PC-3 (cell line): ENCODE results near the gene STRN3. TPM values are rescaled to one million over a fixed set of nuclear protein-coding genes. Genes with fewer than 3 reads are reported as not detected.

Experiments used
- ATAC-seq: fragments of 200-7000 bp; cut with Tn5 transposase; 2 replicates; pipeline ENCODE4 v1.9.1; 2020; ENCODE audit warnings: mild to moderate bottlenecking, moderate library complexity
- BruUV-seq: library from RNA; stranded (reverse); fragments of 400-500 nt; replicated peaks from 2 replicates; lab custom pipeline; 2021; lab: Mats Ljungman, UMichigan
- CTCF ChIA-PET: fragments of 300-600 bp; sonication (Branson Sonifier 250); formaldehyde crosslinking; loops from one replicate; lab custom pipeline; 2022; ENCODE audit warnings: antibody characterized with exemption; lab: Charles Lee
- POLR2A ChIA-PET: fragments of 300-600 bp; sonication (Branson Sonifier 250); formaldehyde crosslinking; loops from one replicate; lab custom pipeline; 2022; ENCODE audit warnings: antibody characterized with exemption; ENCODE audit not compliant: unreplicated experiment; lab: Charles Lee
- DNase-seq: peaks from one replicate; pipeline ENCODE4 v3.0.0-alpha.2; 2015
- H2AFZ ChIP-seq: fragments of 300-600 bp; sonication (generic); 2 replicates; pipeline ENCODE4 v1.6.0; 2016; ENCODE audit warnings: antibody characterized with exemption, low read length
- H3F3A ChIP-seq: fragments of 300-600 bp; sonication (generic); one replicate; pipeline ENCODE4 v1.6.0; 2017; ENCODE audit warnings: antibody characterized with exemption, low read length, control low read depth, mild to moderate bottlenecking; ENCODE audit not compliant: unreplicated experiment
- H3K27ac ChIP-seq: fragments of 300-600 bp; sonication (generic); 2 replicates; pipeline ENCODE4 v1.5.1; 2016; ENCODE audit warnings: mild to moderate bottlenecking, low read length
- H3K27me3 ChIP-seq: fragments of 300-600 bp; sonication (generic); 2 replicates; pipeline ENCODE4 v1.6.1; 2016; ENCODE audit warnings: low read length, mixed read lengths
- H3K36me3 ChIP-seq: fragments of 300-600 bp; sonication (generic); 2 replicates; pipeline ENCODE4 v1.6.1; 2016; ENCODE audit warnings: low read depth, mixed run types, low read length, mixed read lengths
- H3K4me1 ChIP-seq: fragments of 300-600 bp; sonication (generic); 2 replicates; pipeline ENCODE4 v1.5.1; 2016; ENCODE audit warnings: low read length; ENCODE audit not compliant: insufficient read depth
- H3K4me2 ChIP-seq: fragments of 300-600 bp; sonication (generic); 2 replicates; pipeline ENCODE4 v1.6.0; 2016; ENCODE audit warnings: low read length
- H3K4me3 ChIP-seq: fragments of 300-600 bp; sonication (generic); 2 replicates; pipeline ENCODE4 v1.5.1; 2016; ENCODE audit warnings: mild to moderate bottlenecking, low read length, mixed read lengths
- H3K79me2 ChIP-seq: fragments of 300-600 bp; sonication (generic); 2 replicates; pipeline ENCODE4 v1.6.1; 2017; ENCODE audit warnings: low read length, mixed read lengths
- H3K9ac ChIP-seq: fragments of 300-600 bp; sonication (generic); 2 replicates; pipeline ENCODE4 v1.6.0; 2016; ENCODE audit warnings: mild to moderate bottlenecking, low read length
- H3K9me2 ChIP-seq: fragments of 300-600 bp; sonication (generic); replicated peaks from 2 replicates; pipeline ENCODE4 v1.6.1; 2016; ENCODE audit warnings: mixed run types, low read length, mixed read lengths
- H3K9me3 ChIP-seq: fragments of 300-600 bp; sonication (generic); 2 replicates; pipeline ENCODE4 v1.6.1; 2016; ENCODE audit warnings: low read length, mixed read lengths
- H4K20me1 ChIP-seq: fragments of 300-600 bp; sonication (generic); 2 replicates; pipeline ENCODE4 v1.6.1; 2016; ENCODE audit warnings: low read length, mixed read lengths
- CTCF ChIP-seq: fragments of 300-600 bp; sonication (generic); conservative IDR thresholded peaks from 2 replicates; pipeline ENCODE4 v1.5.1; 2017; ENCODE audit warnings: antibody characterized with exemption, low read depth, mild to moderate bottlenecking, low read length
- EZH2 ChIP-seq: fragments of 300-600 bp; sonication (generic); IDR thresholded peaks from one replicate; pipeline ENCODE4 v1.6.1; 2017; ENCODE audit warnings: antibody characterized with exemption, mild to moderate bottlenecking, low read length; ENCODE audit not compliant: unreplicated experiment
- EZH2phosphoT487 ChIP-seq: fragments of 300-600 bp; sonication (generic); IDR thresholded peaks from 2 replicates; pipeline ENCODE4 v1.6.1; 2018; ENCODE audit warnings: mild to moderate bottlenecking, antibody characterized with exemption, low read length, borderline replicate concordance
- intact Hi-C: fragments of 100-400 bp; cut with micrococcal nuclease; formaldehyde crosslinking; loops from 2 replicates; pipeline ENCODE4 v1.9.0; 2023
- total RNA-seq: library from RNA; depleted of rRNA; stranded (reverse); fragments of >200 nt; gene quantifications from 2 replicates; pipeline ENCODE4 v1.2.3, GENCODE V29; 2014

STRN3 gene
- total RNA-seq, 1 experiment from 2014 or later = 41.4 TPM

GRCh38 chr14:30957813-30958370, 68.3 kb downstream of the STRN3 start:
- no peak for ATAC-seq

GRCh38 chr14:30949651-30950050, 76.5 kb downstream of the STRN3 start:
- Histone ChIP-seq H3K9me3 (no peaks in the 10 kb centered on the region), H3K4me3 (no peak overlapping the region), H4K20me1 (no peaks in the 10 kb centered on the region), H3K36me3 (peaks cover 38% of the 10 kb centered on the region), H3K79me2 (no peaks in the 10 kb centered on the region; the same call in 1 of the 2 replicates), H3K4me2 (no peak overlapping the region), H3K27me3 (no peaks in the 10 kb centered on the region), H2AFZ (no peak overlapping the region), H3K9me2 (no peaks in the 10 kb centered on the region), H3K4me1 (no peaks in the 10 kb centered on the region), H3K9ac (no peak overlapping the region), H3F3A (no peaks in the 10 kb centered on the region), H3K27ac (no peak overlapping the region)
- ChIA-PET CTCF (no interaction called here), POLR2A (no interaction called here)
- DNase-seq (no peak), ATAC-seq (no peak)
- no peak for TF ChIP-seq EZH2
- TF ChIP-seq CTCF = no peak
- TF ChIP-seq EZH2phosphoT487 = no peak
- BruUV-seq = no TSS peak
- intact Hi-C loops = no loop called here

More at GRCh38 chr14:30957813-30958370, 68.3 kb downstream of the STRN3 start:
- H3K27ac ChIP-seq = no peak overlapping the region
- CTCF ChIA-PET = interaction anchor here (0.6 kb wide), 2 partner anchors 265 to 1066 kb away, joined by 3 to 6 read pairs; no protein-coding TSS in a partner anchor
- H3F3A ChIP-seq = no peaks in the 10 kb centered on the region
- no peak overlapping the region for H3K4me2 ChIP-seq
- TF ChIP-seq EZH2 = no peak
- TF ChIP-seq EZH2phosphoT487 = no peak
- TF ChIP-seq CTCF = no peak
- H4K20me1 ChIP-seq = no peaks in the 10 kb centered on the region
- H3K9me2 ChIP-seq = no peaks in the 10 kb centered on the region
- POLR2A ChIA-PET = no interaction called here
- no peak overlapping the region for H3K4me3 ChIP-seq
- H3K9me3 ChIP-seq = no peaks in the 10 kb centered on the region
- H2AFZ ChIP-seq = no peak overlapping the region
- peaks cover 26% of the 10 kb centered on the region; the same call in 1 of the 2 replicates for H3K36me3 ChIP-seq
- peaks cover 74% of the 10 kb centered on the region for H3K79me2 ChIP-seq
- intact Hi-C loops = no loop called here
- no peaks in the 10 kb centered on the region for H3K27me3 ChIP-seq
- no peak overlapping the region for H3K9ac ChIP-seq
- DNase-seq = no peak
- no TSS peak for BruUV-seq
- H3K4me1 ChIP-seq = no peaks in the 10 kb centered on the region

GRCh38 chr14:30943694-30944093, 82.5 kb downstream of the STRN3 start:
- no peaks in the 10 kb centered on the region for H3K27me3 ChIP-seq
- H3K9me3 ChIP-seq = no peaks in the 10 kb centered on the region
- TF ChIP-seq EZH2 = no peak
- no peak for TF ChIP-seq EZH2phosphoT487
- no peak for TF ChIP-seq CTCF
- H2AFZ ChIP-seq = no peak overlapping the region
- H3K4me3 ChIP-seq = no peak overlapping the region
- H3K79me2 ChIP-seq = peaks cover 5% of the 10 kb centered on the region; the same call in 1 of the 2 replicates
- H3K4me1 ChIP-seq = no peaks in the 10 kb centered on the region
- H3K9ac ChIP-seq = no peak overlapping the region
- BruUV-seq = no TSS peak
- H3F3A ChIP-seq = no peaks in the 10 kb centered on the region
- intact Hi-C loops = no loop called here
- peaks cover 34% of the 10 kb centered on the region for H3K36me3 ChIP-seq
- ChIA-PET CTCF (no interaction called here), POLR2A (no interaction called here)
- no peak overlapping the region for H3K27ac ChIP-seq
- H3K9me2 ChIP-seq = no peaks in the 10 kb centered on the region
- no peaks in the 10 kb centered on the region for H4K20me1 ChIP-seq
- ATAC-seq (no peak), DNase-seq (no peak)
- H3K4me2 ChIP-seq = no peak overlapping the region
